ENCODE data around the gene TARBP1.
A peak's percentile ranks its signal among the peaks of the same experiment; 100 is the strongest.
"Not testable (repeated sequence)": the region's sequence is repeated elsewhere in the genome, so short reads cannot be mapped to it uniquely, and the experiment has no call there.

Gene TARBP1

DNA sequence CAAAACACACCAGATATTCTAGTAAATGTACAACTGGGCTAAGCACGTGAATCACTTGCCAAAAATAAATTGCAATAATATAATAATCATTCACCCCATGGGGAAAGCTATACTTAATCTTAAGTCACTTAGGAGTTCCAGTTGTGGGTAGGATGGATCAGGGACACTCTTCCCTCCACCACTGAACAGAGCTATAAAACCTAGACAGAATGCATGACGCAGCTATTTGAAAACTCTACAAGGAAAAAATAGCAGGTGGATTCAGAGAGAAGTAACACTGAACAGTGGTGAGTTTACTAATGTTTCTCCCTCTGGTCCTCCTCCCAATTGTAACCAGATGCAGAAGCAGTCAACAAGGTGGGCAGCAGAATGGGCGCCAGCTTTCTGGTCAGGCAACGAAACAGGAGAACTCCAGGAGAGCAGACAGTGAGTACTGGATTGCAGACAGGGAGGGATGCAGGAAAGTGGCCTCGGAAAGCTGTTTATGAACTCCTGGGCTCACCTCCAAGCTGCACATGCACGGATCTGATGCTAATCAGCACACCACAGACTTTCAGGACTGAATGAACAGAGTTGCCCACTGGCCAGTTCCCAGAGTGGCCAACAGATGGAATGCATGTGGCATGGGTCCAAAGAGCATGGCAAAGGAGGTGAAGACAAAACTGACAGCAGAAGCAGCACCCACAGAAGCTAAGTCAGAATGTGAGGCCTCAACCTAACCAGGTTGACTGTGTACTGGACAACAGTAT, 41.4 kb downstream of the TARBP1 start:
- no peak for DNase-seq (ENCODE audit: low read depth in 3 of 3, low spot score in 1 of 3)

DNA sequence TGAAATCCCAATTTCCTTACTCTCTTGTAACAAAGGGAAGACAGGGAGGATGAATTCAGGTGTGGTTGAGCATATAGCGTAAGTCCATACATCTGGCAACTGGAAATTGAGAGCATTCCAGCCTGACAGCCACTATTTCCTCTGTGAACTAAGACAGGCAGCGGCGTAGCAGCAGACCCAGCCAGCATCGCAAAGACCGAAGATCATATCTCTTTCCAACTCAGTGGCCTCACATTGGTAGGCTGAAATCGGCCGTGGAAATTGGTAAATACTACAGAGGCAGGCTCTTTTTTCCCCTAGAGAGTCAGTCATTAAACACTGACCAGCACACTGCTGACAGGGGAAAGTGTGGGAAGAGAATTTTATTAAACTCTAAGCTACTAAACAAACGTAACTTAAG, 43.4 kb downstream of the TARBP1 start:
- DNase-seq (ENCODE audit: low read depth in 3 of 3, low spot score in 1 of 3) = no peak

DNA sequence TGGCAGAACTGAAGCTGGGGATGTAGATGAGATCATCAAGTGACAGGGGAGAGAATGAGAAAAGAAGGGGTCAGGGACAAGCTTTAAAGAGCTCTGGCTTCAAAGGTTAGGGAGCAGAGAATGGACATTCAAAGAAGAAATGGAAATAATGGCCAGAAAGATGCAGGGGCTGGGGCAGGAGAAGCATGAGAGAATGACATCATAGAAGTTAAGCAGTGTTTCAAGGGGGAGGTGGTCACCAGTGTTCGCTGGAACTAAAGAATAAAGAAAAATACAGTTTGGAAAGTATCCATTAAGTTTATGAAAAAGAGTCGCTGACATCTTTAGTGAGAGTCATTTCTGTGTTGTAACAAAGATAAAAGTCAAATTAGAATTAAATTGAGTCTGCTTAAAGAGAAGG, 44.3 kb downstream of the TARBP1 start:
- DNase-seq (ENCODE audit: low read depth in 3 of 3, low spot score in 1 of 3) = no peak

DNA sequence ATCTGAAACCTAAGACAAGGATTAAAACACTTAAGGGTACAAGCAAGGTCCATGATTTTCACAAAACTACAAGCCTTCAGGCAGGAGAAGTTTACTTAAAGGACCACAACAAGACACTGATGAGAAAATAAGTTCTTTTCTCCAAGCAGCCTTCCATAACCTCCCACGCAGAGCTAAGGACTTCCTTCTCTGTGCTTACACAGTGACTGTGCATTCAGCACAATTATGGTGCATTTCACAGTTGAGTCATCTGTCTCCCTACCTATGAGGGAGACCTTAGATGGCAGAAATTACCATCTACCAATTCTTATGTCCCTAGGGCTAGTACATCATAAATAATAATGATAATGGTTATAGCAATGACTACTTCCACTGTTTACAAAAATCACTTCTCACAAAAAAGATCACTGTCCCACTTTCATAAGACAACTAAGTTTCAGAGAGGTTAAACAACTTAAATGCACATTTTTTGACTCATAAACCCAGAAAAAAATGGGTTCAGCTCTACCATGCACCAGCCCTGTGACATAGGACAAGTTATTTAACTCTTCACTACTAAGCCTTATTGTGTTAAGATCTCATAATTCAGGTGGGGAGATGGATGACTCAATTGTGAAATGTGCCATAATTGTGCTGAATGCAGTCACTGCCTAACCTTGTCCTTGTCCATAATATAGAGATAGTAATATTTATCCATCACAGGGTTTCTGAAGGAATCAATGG, 45.3 kb downstream of the TARBP1 start:
- no peak for DNase-seq (ENCODE audit: low read depth in 3 of 3, low spot score in 1 of 3)

DNA sequence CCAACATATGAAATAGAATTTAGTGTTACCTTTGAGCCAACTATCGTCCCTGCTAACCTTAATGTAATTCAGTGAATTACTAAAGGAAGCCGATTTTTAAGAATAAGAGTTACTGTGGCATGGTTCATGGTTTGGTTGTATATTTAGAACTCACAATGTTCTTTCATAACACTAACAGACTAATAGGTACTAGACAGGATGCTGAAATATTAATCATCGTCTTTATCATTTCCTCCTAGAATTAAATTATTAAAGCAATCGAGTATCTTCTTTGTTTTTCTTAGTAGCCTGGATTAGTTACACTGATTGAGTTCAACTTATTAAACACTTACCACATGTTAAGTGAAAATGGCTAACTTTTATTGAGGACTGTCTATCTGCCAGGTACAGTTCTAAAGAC, 47.7 kb downstream of the TARBP1 start:
- DNase-seq (ENCODE audit: low read depth in 3 of 3, low spot score in 1 of 3) = no peak

DNA sequence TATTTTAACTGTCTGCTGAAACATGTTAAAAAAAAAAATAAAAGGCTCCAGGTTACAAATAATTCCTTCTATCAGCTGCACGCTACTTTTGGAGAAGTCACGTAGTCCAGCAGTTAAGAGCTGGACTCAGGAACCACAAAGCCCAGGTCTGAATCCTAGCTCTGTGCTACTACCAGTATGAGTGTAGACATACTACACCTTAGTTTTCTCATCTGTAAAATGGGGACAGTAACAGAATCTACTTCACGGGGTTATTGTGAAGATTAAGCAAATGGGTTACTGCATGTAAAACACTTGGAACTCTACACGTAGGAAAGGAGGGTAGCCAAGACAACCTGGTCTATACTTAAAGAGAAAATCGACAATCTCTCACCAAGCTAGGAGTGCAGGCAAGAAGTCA, 48.3 kb downstream of the TARBP1 start:
- no peak for DNase-seq (ENCODE audit: low read depth in 3 of 3, low spot score in 1 of 3)

DNA sequence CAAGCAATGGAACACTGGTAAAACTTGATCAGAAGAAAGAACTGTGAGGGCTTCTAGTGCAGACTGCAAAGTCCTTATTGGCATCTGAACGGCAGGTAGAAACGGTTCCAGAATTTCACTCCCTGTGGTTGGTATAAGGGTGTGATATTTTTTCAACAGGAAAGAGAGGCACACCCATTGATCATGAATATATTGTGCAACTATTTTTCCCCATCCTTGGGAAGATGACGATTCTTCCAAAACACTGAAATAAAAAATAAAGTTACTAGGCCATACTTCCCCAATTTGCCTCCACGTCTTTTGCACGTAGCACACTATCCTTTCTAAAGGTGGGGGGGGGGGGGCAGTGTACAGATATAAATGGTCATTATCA, 49.6 kb downstream of the TARBP1 start:
- no peak for DNase-seq (ENCODE audit: low read depth in 3 of 3, low spot score in 1 of 3)

- no peak for DNase-seq (ENCODE audit: low read depth in 3 of 3, low spot score in 1 of 3)
Observed at GRCh38 chr1:234427950-234428646, 50.9 kb downstream of the TARBP1 start.

DNA sequence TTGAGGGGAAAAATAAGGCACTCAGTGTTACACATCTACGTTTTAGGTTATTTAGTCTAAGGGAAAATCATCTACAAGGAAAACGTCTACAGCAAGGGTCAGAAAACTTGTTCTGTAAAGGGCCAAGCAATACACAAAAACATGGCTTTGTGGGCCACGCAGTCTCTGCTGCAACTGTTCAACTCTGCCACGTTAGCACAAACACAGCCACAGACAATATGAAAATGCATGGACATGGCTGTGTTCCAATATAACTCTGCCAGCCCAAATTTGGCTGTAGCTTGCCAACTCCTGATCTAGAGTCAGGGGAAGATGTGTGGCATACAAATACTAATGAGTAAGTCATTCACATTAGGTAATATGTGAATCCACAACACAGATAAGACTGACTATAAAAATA, 65.0 kb downstream of the TARBP1 start:
- DNase-seq (ENCODE audit: low read depth in 3 of 3, low spot score in 1 of 3) = no peak

DNA sequence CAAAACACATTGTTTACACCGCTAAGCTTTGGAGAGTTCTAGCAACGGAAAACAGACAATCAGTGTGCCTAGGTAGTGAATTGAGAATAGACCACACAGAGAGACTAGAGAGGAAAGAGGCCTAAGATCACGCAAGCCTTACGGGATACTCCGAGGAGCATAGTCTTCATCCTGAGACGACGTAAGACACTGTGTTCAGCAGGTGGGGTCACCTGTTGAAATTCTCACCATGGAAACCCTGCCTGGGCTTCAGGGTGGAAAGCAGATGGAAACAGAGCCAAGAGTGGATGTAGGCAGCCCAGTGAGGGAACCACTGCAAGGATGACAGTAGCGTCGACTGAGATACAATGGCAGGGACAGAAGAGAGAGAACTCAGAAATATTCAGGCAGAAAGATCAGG, 65.5 kb downstream of the TARBP1 start:
- DNase-seq (ENCODE audit: low read depth in 3 of 3, low spot score in 1 of 3) = no peak

DNA sequence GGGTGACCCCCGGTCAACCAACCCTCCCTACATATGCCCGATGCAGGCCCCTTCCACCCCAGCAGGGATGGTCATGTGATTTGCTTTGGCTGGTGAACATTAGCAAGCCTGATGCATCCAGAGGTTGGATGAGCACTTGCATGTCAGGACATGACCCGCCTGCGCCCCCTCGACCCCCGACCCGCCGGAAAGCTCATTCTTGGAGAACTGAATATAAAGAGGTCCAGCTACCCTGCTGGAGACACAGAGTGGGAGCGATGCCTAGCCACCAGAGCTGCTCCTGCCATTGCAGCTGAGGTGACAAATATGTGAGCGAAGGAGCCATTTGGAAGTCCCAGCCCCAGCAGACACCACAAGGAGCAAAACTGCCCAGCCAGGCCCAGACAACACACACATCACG, 66.1 kb downstream of the TARBP1 start:
- no peak for DNase-seq (ENCODE audit: low read depth in 3 of 3, low spot score in 1 of 3)

DNA sequence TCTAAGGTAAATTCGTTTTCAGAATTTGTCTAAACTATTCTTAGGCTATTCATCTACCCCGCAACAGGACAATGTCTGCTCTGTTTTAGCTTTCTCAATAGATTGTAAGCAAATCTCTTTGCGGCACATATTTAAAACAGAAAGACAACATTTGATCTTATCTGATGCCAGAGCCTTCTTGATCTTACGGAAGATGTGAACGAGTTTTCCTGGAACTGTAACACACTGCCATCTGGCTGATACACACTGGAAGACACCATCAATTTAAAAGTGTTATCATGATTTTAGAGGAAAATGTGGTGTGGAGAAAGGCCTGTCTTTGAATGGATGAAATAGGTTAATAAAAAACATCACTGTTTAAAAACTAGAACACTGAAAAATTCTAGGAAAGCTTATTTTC, 69.7 kb downstream of the TARBP1 start:
- DNase-seq (ENCODE audit: low read depth in 3 of 3, low spot score in 1 of 3) = no peak

DNA sequence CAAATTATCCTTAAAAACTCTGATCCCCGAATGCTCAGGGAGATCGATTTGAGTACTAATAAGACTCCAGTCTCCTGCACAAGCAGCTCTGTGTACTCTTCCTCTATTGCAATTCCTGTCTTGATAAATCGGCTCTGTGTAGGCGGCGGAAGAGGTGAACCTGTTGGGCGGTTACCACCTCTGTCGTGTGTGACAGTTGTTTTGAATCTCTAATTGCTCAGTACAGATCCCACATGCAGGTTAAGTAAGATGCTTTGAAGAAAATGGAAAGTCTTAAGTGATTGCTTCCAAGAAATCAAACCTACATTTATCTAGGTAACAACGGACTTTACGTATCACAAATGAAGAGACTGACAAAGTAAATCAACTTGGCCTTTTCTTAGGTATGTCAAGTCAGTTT, 70.2 kb downstream of the TARBP1 start:
- peak; percentile 16 to 29 (median 22) for DNase-seq (ENCODE audit: low read depth in 3 of 3, low spot score in 1 of 3)

GRCh38 chr1:234406871-234407270, 72.1 kb downstream of the TARBP1 start:
- no peak for DNase-seq (ENCODE audit: low read depth in 3 of 3, low spot score in 1 of 3)

DNA sequence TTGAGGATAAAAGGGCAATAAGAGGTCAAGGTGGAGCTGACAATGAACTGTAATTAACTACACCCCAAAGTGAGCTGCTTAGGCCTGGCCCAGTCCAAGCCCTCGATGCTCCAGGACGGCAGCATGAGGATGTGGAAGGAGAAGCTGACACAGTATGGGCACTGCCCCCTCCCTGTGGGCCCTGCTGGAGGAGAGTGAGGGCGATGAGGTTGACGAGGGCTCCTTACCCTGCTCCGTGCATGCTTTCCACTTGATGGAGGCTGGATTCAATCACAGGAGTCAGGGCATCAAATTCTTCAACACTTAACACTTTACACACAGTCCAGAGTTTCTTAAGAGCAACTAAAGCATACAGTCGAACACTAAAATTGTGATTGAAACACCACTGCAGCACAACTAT, 73.3 kb downstream of the TARBP1 start:
- no peak for DNase-seq (ENCODE audit: low read depth in 3 of 3, low spot score in 1 of 3)

- DNase-seq (ENCODE audit: low read depth in 3 of 3, low spot score in 1 of 3) = no peak
Observed at GRCh38 chr1:234402939-234403338, 76.0 kb downstream of the TARBP1 start.

- DNase-seq (ENCODE audit: low read depth in 3 of 3, low spot score in 1 of 3) = no peak
Observed at GRCh38 chr1:234401658-234402057, 77.3 kb downstream of the TARBP1 start.

DNA sequence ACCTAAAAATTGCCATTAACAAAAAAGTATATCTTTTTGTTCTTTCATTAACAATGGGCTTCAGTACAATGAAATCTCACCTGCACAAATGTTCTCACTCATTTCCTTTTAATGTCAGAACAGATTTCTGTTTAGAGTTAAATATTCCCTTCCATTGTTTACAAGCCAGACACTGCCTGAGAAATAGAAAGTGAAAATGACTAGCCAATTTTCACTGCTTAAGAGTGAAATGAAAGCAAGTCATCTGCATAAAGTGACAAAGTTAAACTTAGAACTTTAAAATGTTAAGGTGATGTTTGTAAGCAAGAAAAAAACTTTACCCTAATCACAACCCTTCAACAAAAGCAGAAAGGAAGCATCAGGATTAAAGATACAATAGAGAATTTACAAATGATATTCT, 78.2 kb downstream of the TARBP1 start:
- no peak for DNase-seq (ENCODE audit: low read depth in 3 of 3, low spot score in 1 of 3)

- not testable (repeated sequence) for DNase-seq (ENCODE audit: low read depth in 3 of 3, low spot score in 1 of 3)
Observed at GRCh38 chr1:234399515-234399914, 79.5 kb downstream of the TARBP1 start.

DNA sequence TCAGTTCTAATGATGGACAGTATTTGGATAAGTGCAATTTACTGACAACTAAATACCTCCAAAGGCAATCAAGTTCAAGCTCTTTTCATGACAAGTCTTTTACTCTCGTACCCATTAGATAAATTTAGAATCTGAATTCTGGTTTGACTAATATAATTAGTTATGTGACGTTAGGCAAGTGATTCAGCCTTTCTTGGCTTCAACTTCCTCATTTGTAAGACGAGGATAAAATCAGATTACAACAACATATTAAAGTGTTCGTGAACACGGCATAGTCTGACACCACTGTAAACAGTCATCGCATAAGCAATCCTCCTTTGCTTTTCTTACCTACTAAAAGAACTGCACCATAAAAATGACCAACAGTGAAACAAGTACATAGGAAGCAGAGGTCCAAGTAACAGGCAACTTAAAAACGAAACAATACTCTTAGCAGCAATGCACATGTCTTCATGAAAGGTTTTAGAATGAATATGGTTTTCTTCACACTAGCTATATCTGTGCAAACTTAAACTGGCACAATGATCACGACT, 80.1 kb downstream of the TARBP1 start:
- no peak for DNase-seq (ENCODE audit: low read depth in 3 of 3, low spot score in 1 of 3)

DNA sequence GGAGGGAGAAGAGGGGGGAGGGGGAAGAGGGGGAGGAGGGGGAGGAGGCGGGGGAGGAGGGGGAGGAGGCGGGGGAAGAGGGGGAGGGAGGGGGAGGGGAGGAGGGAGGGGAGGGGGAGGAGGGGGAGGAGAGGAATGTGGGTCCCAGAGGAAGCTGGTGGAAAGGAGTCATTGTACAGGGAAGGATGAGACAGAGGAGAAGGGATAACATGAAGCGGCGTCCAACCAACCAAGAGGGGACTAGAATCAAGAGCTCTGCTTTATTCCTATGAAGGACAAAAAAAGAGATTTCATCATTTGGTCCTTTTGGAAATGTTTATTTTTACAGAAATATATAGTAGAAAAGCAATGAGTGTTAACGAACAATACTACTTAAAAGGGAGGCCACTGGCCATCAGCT, 81.2 kb downstream of the TARBP1 start:
- DNase-seq (ENCODE audit: low read depth in 3 of 3, low spot score in 1 of 3) = no peak

DNA sequence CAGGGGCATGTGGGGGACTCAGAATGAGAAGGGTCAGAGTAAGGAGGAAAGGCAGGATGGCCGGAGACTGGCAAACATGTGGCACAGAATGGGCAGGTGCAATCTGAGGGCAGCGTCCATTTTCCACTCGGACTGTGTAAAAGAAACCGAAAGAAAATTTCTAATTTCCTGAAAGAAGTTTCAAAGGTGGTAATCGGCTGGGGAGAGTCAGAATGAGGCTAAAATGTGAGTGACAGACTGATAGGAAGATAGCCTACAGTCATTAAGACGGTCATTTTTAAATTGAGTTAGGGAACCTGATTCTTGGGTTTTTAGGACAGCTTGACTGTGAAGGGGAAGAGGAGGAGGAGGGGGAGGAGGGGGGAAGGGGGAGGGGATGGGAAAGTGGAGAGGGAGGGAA, 82.1 kb downstream of the TARBP1 start:
- DNase-seq (ENCODE audit: low read depth in 3 of 3, low spot score in 1 of 3) = no peak
